K562 (cell line): ENCODE results near the gene PI4K2A. TPM values are rescaled to one million over a fixed set of nuclear protein-coding genes. Genes with fewer than 3 reads are reported as not detected.
A peak's percentile ranks its signal among the peaks of the same experiment; 100 is the strongest.

Experiments
- ATF1 ChIP-seq, 2 experiments: fragments of 450-650 bp in 1 of 2; IDR thresholded peaks; 2 replicates each; pipeline ENCODE4 v1.6.1; 2016; ENCODE audit warnings: missing compliant biosample characterization in 1 of 2, missing genetic modification characterization in 1 of 2
- CBX1 ChIP-seq: sonication (generic); IDR thresholded peaks from 2 replicates; pipeline ENCODE4 v1.6.1; 2016; ENCODE audit warnings: antibody characterized with exemption, low read depth, mild to moderate bottlenecking
- CC2D1A ChIP-seq: fragments of 450-650 bp; IDR thresholded peaks from 2 replicates; pipeline ENCODE4 v1.6.1; 2017; ENCODE audit warnings: mild to moderate bottlenecking
- DACH1 ChIP-seq: fragments of 450-650 bp; IDR thresholded peaks from 2 replicates; pipeline ENCODE4 v1.6.1; 2018; ENCODE audit not compliant: partially characterized antibody
- FOXK2 ChIP-seq, 2 experiments: fragments of 450-650 bp; IDR thresholded peaks in 1 of 2; conservative IDR thresholded peaks in 1 of 2; 2 replicates each; pipeline ENCODE4 v1.6.1; 2016; ENCODE audit warnings: low read depth in 2 of 2, mild to moderate bottlenecking in 1 of 2
- GABPB1 ChIP-seq: sonication (generic); formaldehyde crosslinking; IDR thresholded peaks from 2 replicates; pipeline ENCODE4 v1.8.0; 2022; ENCODE audit warnings: mild to moderate bottlenecking, missing genetic modification reagents
- GATAD2A ChIP-seq: fragments of 450-650 bp; IDR thresholded peaks from 2 replicates; pipeline ENCODE4 v1.6.1; 2017
- HNRNPK ChIP-seq: fragments of 200-400 bp; formaldehyde crosslinking; IDR thresholded peaks from one replicate; pipeline ENCODE4 v1.6.1; 2018; ENCODE audit warnings: mild to moderate bottlenecking, low read depth, low read length; ENCODE audit not compliant: poor library complexity, severe bottlenecking
- HNRNPLL ChIP-seq: fragments of 200-400 bp; formaldehyde crosslinking; IDR thresholded peaks from 2 replicates; pipeline ENCODE4 v1.6.1; 2017; ENCODE audit warnings: low read length, low read depth, mild to moderate bottlenecking; ENCODE audit not compliant: poor library complexity, severe bottlenecking
- HNRNPUL1 ChIP-seq: fragments of 200-400 bp; formaldehyde crosslinking; IDR thresholded peaks from 2 replicates; pipeline ENCODE4 v1.6.1; 2017; ENCODE audit warnings: low read length
- KDM2B ChIP-seq: fragments of 250-450 bp; sonication (Bioruptor Pico); IDR thresholded peaks from 2 replicates; pipeline ENCODE4 v1.8.0; 2021; ENCODE audit warnings: mild to moderate bottlenecking, moderate library complexity
- KHSRP ChIP-seq: fragments of 450-650 bp; IDR thresholded peaks from 2 replicates; pipeline ENCODE4 v1.6.1; 2017
- KLF6 ChIP-seq: fragments of 250-450 bp; sonication (Bioruptor Pico); IDR thresholded peaks from 2 replicates; pipeline ENCODE4 v1.4.0; 2020; ENCODE audit warnings: mild to moderate bottlenecking, moderate library complexity, borderline replicate concordance
- MCM7 ChIP-seq, 2 experiments: fragments of 450-650 bp; IDR thresholded peaks; 2 replicates each; pipeline ENCODE4 v1.6.1; 2016 to 2018
- PTRF ChIP-seq: fragments of 450-650 bp; IDR thresholded peaks from 2 replicates; pipeline ENCODE4 v1.6.1; 2016; ENCODE audit warnings: mild to moderate bottlenecking, missing genetic modification characterization, missing compliant biosample characterization
- RAD21 ChIP-seq, 2 experiments: fragments of 250-450 bp in 1 of 2; fragments of 450-650 bp in 1 of 2; sonication (Bioruptor Pico) in 1 of 2; formaldehyde crosslinking in 1 of 2; IDR thresholded peaks in 1 of 2; conservative IDR thresholded peaks in 1 of 2; 2 replicates each; pipeline versions ENCODE4 v1.4.0 to v1.8.0; 2020 to 2022; ENCODE audit warnings: mild to moderate bottlenecking in 2 of 2, moderate library complexity in 1 of 2
- RBM25 ChIP-seq: fragments of 200-400 bp; formaldehyde crosslinking; IDR thresholded peaks from 2 replicates; pipeline ENCODE4 v1.6.1; 2018; ENCODE audit warnings: low read length, low read depth, moderate library complexity; ENCODE audit not compliant: severe bottlenecking
- SAP30 ChIP-seq: fragments of 200-600 bp; sonication (generic); IDR thresholded peaks from 2 replicates; pipeline ENCODE4 v1.6.1; 2012; ENCODE audit warnings: borderline replicate concordance, low read depth, mild to moderate bottlenecking, moderate library complexity, low read length, control low read depth, inconsistent platforms; ENCODE audit not compliant: insufficient read depth, poor library complexity, severe bottlenecking
- TAF1 ChIP-seq: IDR thresholded peaks from 2 replicates; pipeline ENCODE4 v1.6.1; 2011; ENCODE audit warnings: mild to moderate bottlenecking, low read length, moderate library complexity; ENCODE audit not compliant: insufficient read depth, control insufficient read depth, severe bottlenecking; ENCODE audit errors: extremely low read depth
- ZNF175 ChIP-seq: fragments of 200-800 bp; sonication (Bioruptor generic); IDR thresholded peaks from 2 replicates; pipeline ENCODE4 v1.6.1; 2016; ENCODE audit warnings: low read depth, mild to moderate bottlenecking, missing genetic modification characterization, missing compliant biosample characterization
- ZNF282 ChIP-seq: sonication (generic); formaldehyde crosslinking; IDR thresholded peaks from 2 replicates; pipeline ENCODE4 v1.8.1; 2023; ENCODE audit warnings: missing genetic modification reagents
- ZNF699 ChIP-seq: fragments of 250-450 bp; sonication (Bioruptor Pico); IDR thresholded peaks from 2 replicates; pipeline ENCODE4 v1.8.0; 2021; ENCODE audit warnings: mild to moderate bottlenecking, moderate library complexity; ENCODE audit not compliant: insufficient replicate concordance
- polyA plus RNA-seq, 8 experiments: library from polyadenylated mRNA; depleted of rRNA in 4 of 8; stranded (reverse) in 5 of 8; unstranded in 3 of 8; fragments of >200 nt; fragmentation: Nextera tagmentation in 2 of 8; fragmentation: Illumina TruSeq in 1 of 8; extraction: Ambion mirVana in 2 of 8; extraction: Trizol in 1 of 8; gene quantifications; 2 replicates each; pipeline versions ENCODE4 v1.2.1 to v1.2.3, GENCODE V29; 2011 to 2014; ENCODE audit warnings: inconsistent platforms in 1 of 8, missing spikeins in 1 of 8
- total RNA-seq, 7 experiments: library from RNA; depleted of rRNA in 6 of 7; stranded (reverse); fragments of >200 nt in 6 of 7; fragmentation: Illumina TruSeq in 2 of 7; extraction: Trizol in 2 of 7; gene quantifications; 2 replicates each; pipeline versions ENCODE4 v1.2.1 to v1.2.3, GENCODE V29; 2011 to 2021; ENCODE audit warnings: low replicate concordance in 1 of 7
- TF ChIP-seq, protein P1 (sequence below): sonication (generic); formaldehyde crosslinking; IDR thresholded peaks from 2 replicates; pipeline ENCODE4 v1.9.0; 2022; ENCODE audit warnings: mild to moderate bottlenecking, missing genetic modification reagents
- TF ChIP-seq, protein P2 (sequence below): sonication (generic); formaldehyde crosslinking; IDR thresholded peaks from 2 replicates; pipeline ENCODE4 v1.5.0; 2020; ENCODE audit warnings: missing genetic modification reagents
- TF ChIP-seq, protein P3 (sequence below): sonication (generic); formaldehyde crosslinking; IDR thresholded peaks from 2 replicates; pipeline ENCODE4 v1.8.1; 2023; ENCODE audit warnings: mild to moderate bottlenecking, missing genetic modification reagents
- TF ChIP-seq, protein P4 (sequence below), 2 experiments: fragments of 250-450 bp in 1 of 2; fragments of 450-650 bp in 1 of 2; sonication (Bioruptor Pico) in 1 of 2; IDR thresholded peaks; 2 replicates each; pipeline versions ENCODE4 v1.6.1 to v1.8.0; 2016 to 2021; ENCODE audit warnings: mild to moderate bottlenecking in 2 of 2, moderate library complexity in 2 of 2, missing compliant biosample characterization in 1 of 2, missing genetic modification characterization in 1 of 2

Gene PI4K2A
- total and polyA plus RNA-seq, 9 of the 15 experiments (the other 6 are each of a cell fraction or from before 2014, with no cell fraction given) = 4.4 to 28.4 (median 16.5) TPM

DNA sequence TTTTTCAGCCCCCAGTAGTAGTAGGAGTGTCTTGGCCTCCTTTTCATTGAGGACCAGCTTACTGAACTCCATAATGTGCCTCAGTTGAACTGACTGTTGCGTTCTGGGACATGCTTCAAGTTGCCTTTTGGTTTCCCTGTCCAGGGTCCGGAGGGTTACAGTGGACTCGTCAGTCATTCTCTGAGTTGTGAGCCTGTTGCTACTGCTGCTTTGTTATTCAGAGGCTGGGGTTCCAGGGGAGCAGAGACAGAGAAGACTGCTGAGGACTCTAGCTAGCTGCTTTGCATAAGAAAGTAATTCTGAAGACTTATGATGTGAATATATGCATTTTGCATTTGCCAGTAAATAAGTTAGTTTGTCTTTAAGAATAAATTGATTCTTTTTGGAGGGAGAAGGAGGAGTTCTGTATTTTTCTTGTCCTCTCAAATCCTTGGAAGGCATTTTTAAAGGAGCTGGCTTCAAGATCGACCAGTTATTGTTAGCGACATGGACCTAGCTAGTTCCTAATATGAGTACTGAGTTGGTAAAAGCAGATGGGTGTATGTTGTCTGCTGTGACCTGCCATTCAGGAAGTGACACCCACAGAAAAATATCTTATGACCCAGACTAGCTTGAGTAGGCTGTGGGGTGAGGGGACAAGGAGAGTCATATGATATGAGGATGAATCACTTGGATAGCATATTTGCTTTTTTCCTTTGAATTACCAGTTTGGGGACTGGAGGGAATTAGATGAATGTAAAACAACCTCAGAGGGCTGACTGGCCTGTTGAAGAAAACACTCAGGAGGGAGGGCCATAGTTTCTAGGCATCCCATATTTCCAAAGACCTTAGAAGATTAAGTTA, 8.3 kb downstream of the PI4K2A start (continued):
- TF ChIP-seq ZNF699 (CRISPR knock-in tag) = no peak
- TF ChIP-seq, protein P1, sequence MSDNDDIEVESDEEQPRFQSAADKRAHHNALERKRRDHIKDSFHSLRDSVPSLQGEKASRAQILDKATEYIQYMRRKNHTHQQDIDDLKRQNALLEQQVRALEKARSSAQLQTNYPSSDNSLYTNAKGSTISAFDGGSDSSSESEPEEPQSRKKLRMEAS (CRISPR knock-in tag) = no peak
- no peak for TF ChIP-seq ZNF282
- no peak for TF ChIP-seq KLF6 (CRISPR knock-in tag)
- TF ChIP-seq ATF1 (CRISPR knock-in tag; IDR thresholded peaks at IDR 0.05) = no peak
- no peak for TF ChIP-seq ATF1 (tag; IDR thresholded peaks at IDR 0.05)
- TF ChIP-seq, protein P2, sequence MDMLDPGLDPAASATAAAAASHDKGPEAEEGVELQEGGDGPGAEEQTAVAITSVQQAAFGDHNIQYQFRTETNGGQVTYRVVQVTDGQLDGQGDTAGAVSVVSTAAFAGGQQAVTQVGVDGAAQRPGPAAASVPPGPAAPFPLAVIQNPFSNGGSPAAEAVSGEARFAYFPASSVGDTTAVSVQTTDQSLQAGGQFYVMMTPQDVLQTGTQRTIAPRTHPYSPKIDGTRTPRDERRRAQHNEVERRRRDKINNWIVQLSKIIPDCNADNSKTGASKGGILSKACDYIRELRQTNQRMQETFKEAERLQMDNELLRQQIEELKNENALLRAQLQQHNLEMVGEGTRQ = no peak
- TF ChIP-seq TAF1 = no peak
- TF ChIP-seq KHSRP = no peak
- TF ChIP-seq ZNF175 (CRISPR knock-in tag) = no peak
- TF ChIP-seq CBX1 = no peak
- no peak for TF ChIP-seq HNRNPLL
- TF ChIP-seq CC2D1A = no peak
- TF ChIP-seq, protein P3, sequence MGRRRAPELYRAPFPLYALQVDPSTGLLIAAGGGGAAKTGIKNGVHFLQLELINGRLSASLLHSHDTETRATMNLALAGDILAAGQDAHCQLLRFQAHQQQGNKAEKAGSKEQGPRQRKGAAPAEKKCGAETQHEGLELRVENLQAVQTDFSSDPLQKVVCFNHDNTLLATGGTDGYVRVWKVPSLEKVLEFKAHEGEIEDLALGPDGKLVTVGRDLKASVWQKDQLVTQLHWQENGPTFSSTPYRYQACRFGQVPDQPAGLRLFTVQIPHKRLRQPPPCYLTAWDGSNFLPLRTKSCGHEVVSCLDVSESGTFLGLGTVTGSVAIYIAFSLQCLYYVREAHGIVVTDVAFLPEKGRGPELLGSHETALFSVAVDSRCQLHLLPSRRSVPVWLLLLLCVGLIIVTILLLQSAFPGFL (CRISPR knock-in tag) = no peak
- TF ChIP-seq HNRNPUL1 = no peak
- TF ChIP-seq HNRNPK = no peak
- no peak for TF ChIP-seq KDM2B
- TF ChIP-seq PTRF (tag) = no peak
- TF ChIP-seq GABPB1 (CRISPR knock-in tag) = no peak; the same call in 1 of the 2 replicates
- TF ChIP-seq GATAD2A = no peak
- no peak for TF ChIP-seq SAP30
- TF ChIP-seq DACH1 = peak; percentile 13
- no peak for TF ChIP-seq RBM25
- TF ChIP-seq FOXK2 (conservative IDR thresholded peaks at IDR 0.05 in 1 of 2, IDR thresholded peaks at IDR 0.05 in 1 of 2; ENCODE audit: low read depth in 2 of 2) = no peak; a peak in 2 of 4 replicates
- no peak for TF ChIP-seq MCM7 (IDR thresholded peaks at IDR 0.05)
- TF ChIP-seq, protein P4, sequence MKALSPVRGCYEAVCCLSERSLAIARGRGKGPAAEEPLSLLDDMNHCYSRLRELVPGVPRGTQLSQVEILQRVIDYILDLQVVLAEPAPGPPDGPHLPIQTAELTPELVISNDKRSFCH (CRISPR knock-in tag; IDR thresholded peaks at IDR 0.05) = no peak
- TF ChIP-seq, protein P4 (tag; IDR thresholded peaks at IDR 0.05) = no peak
- no peak for TF ChIP-seq RAD21 (CRISPR knock-in tag; conservative IDR thresholded peaks at IDR 0.05 in 1 of 2, IDR thresholded peaks at IDR 0.05 in 1 of 2)
